ENCODE measurements around the gene HLA-DQA1.
"Not testable (repeated sequence)": the region's sequence is repeated elsewhere in the genome, so short reads cannot be mapped to it uniquely, and the experiment has no call there.

Gene HLA-DQA1

GRCh38 chr6:32622545-32623401, 14.4 kb upstream of the HLA-DQA1 start:
- peak; percentile 59 for DNase-seq

- no peak for DNase-seq
Measured at GRCh38 chr6:32623693-32624092, 13.5 kb upstream of the HLA-DQA1 start.

- DNase-seq: no peak
Measured at GRCh38 chr6:32624565-32624964, 12.6 kb upstream of the HLA-DQA1 start.

GRCh38 chr6:32625137-32625536, 12.1 kb upstream of the HLA-DQA1 start:
- no peak for DNase-seq

- DNase-seq: no peak
Measured at GRCh38 chr6:32627249-32627648, 10.0 kb upstream of the HLA-DQA1 start.

GRCh38 chr6:32627831-32628230, 9.4 kb upstream of the HLA-DQA1 start:
- DNase-seq: no peak

GRCh38 chr6:32629793-32630192, 7.4 kb upstream of the HLA-DQA1 start:
- not testable (repeated sequence) for DNase-seq

- DNase-seq: no peak
Measured at GRCh38 chr6:32635526-32636123, 1.6 kb upstream of the HLA-DQA1 start.

GRCh38 chr6:32637883-32638282, 677 bp downstream of the HLA-DQA1 start:
- no peak for DNase-seq

GRCh38 chr6:32638532-32639219, 1.5 kb downstream of the HLA-DQA1 start:
- DNase-seq: no peak

- DNase-seq: no peak
Measured at GRCh38 chr6:32639440-32640394, 2.5 kb downstream of the HLA-DQA1 start.

- DNase-seq: no peak
Measured at GRCh38 chr6:32641122-32641521, 3.9 kb downstream of the HLA-DQA1 start.

GRCh38 chr6:32641785-32642719, 4.8 kb downstream of the HLA-DQA1 start:
- not testable (repeated sequence) for DNase-seq

- DNase-seq: no peak
Measured at GRCh38 chr6:32642720-32643106, 5.5 kb downstream of the HLA-DQA1 start.

GRCh38 chr6:32643904-32644303, 6.7 kb downstream of the HLA-DQA1 start:
- no peak for DNase-seq

- DNase-seq: no peak
Measured at GRCh38 chr6:32645047-32645703, 8.0 kb downstream of the HLA-DQA1 start.

GRCh38 chr6:32655203-32655710, 18.1 kb downstream of the HLA-DQA1 start:
- no peak for DNase-seq

- not testable (repeated sequence) for DNase-seq
Measured at GRCh38 chr6:32657329-32657728, 20.1 kb downstream of the HLA-DQA1 start.

GRCh38 chr6:32657819-32658218, 20.6 kb downstream of the HLA-DQA1 start:
- DNase-seq: not testable (repeated sequence)

GRCh38 chr6:32658268-32658897, 21.2 kb downstream of the HLA-DQA1 start:
- no peak for DNase-seq

Data from stimulated activated CD4-positive, alpha-beta T cell treated with anti-CD3 and anti-CD28 coated beads, Interleukin-15, amount 100 ng/mL, for 24 hours (primary cell).